Measurements from ENCODE around the gene EYS. TPM values are rescaled to one million over a fixed set of nuclear protein-coding genes. Genes with fewer than 3 reads are reported as not detected.

Gene EYS
- total and polyA plus RNA-seq, 9 of the 15 experiments (the other 6 are each of a cell fraction or from before 2014, with no cell fraction given) = 0.03 to 0.36 (median 0.10) TPM; not detected in 2

GRCh38 chr6:64539917-64540316, 1167.1 kb downstream of the EYS start:
- no peak for FAIRE-seq
- TF ChIP-seq ZNF77 (CRISPR knock-in tag; IDR thresholded peaks at IDR 0.05) = no peak
- TF ChIP-seq ZNF217 (CRISPR knock-in tag; IDR thresholded peaks at IDR 0.05) = no peak
- TF ChIP-seq CBX8 (IDR thresholded peaks at IDR 0.05; ENCODE audit: borderline replicate concordance, extremely low read depth, low read depth, low read length, poor library complexity, severe bottlenecking) = no peak
- TF ChIP-seq PCBP2 (IDR thresholded peaks at IDR 0.05; ENCODE audit: low read depth, low read length, poor library complexity, severe bottlenecking) = no peak
- TF ChIP-seq SFPQ (IDR thresholded peaks at IDR 0.05; ENCODE audit: low read depth, low read length) = no peak
- TF ChIP-seq ZBTB1 (CRISPR knock-in tag; IDR thresholded peaks at IDR 0.05; ENCODE audit: borderline replicate concordance, low read depth) = no peak
- no peak for TF ChIP-seq FOXA1 (IDR thresholded peaks at IDR 0.05; ENCODE audit: borderline replicate concordance)
- TF ChIP-seq RNF219 (CRISPR knock-in tag; IDR thresholded peaks at IDR 0.05) = no peak
- TF ChIP-seq IRF2 (CRISPR knock-in tag; IDR thresholded peaks at IDR 0.05) = no peak
- no peak for TF ChIP-seq TAF15 (IDR thresholded peaks at IDR 0.05; ENCODE audit: low read depth, low read length)
- TF ChIP-seq U2AF2 (optimal IDR thresholded peaks at IDR 0.05; ENCODE audit: low read depth, low read length) = no peak
- TF ChIP-seq NR1H2 (CRISPR knock-in tag; IDR thresholded peaks at IDR 0.05) = no peak
- no peak for TF ChIP-seq MBD2 (IDR thresholded peaks at IDR 0.05; ENCODE audit: borderline replicate concordance, low read depth)
- no peak for TF ChIP-seq ZFP36 (IDR thresholded peaks at IDR 0.05; ENCODE audit: low read depth, low read length, partially characterized antibody)
- no peak for TF ChIP-seq BCL6 (CRISPR knock-in tag; IDR thresholded peaks at IDR 0.05)
- no peak for TF ChIP-seq USF1 (CRISPR knock-in tag; IDR thresholded peaks at IDR 0.05)
- TF ChIP-seq HSF4 (CRISPR knock-in tag; IDR thresholded peaks at IDR 0.05; ENCODE audit: borderline replicate concordance) = no peak
- TF ChIP-seq ELK1 (CRISPR knock-in tag; IDR thresholded peaks at IDR 0.05) = no peak
- BruUV-seq (replicated peaks) = no TSS peak
- ATAC-seq = no peak
- 3% methylated on average over 2 of the region's 2 CpGs for WGBS (ENCODE audit: insufficient coverage, low coverage, missing lambda C conversion rate)
- no peaks in the 10 kb centered on the region for H3K9me1 ChIP-seq (ENCODE audit: control insufficient read depth, insufficient read depth, low read length)
- H3K4me1 ChIP-seq (replicated peaks in 1 of 2; ENCODE audit: control insufficient read depth in 2 of 2, insufficient read depth in 2 of 2, low read length in 2 of 2) = no peaks in the 10 kb centered on the region
- H3K79me2 ChIP-seq (ENCODE audit: control insufficient read depth, insufficient read depth, low read length) = no peaks in the 10 kb centered on the region
- H3K27ac ChIP-seq (ENCODE audit: extremely low read depth, low read depth, low read length) = no peak overlapping the region
- DNase-seq (ENCODE audit: extremely low read depth in 1 of 4, low spot score in 3 of 4) = no peak
- H3K9ac ChIP-seq (ENCODE audit: insufficient read depth in 1 of 2, low read depth in 2 of 2, low read length in 2 of 2) = no peak overlapping the region
- no peaks in the 10 kb centered on the region for H3K27me3 ChIP-seq (ENCODE audit: control insufficient read depth in 2 of 2, insufficient read depth in 2 of 2, low read length in 2 of 2)
- no peaks in the 10 kb centered on the region for H4K20me1 ChIP-seq (replicated peaks; ENCODE audit: control insufficient read depth, insufficient read depth, low read length)
- H3K4me3 ChIP-seq = no peak overlapping the region
- no peak overlapping the region for H2AFZ ChIP-seq (ENCODE audit: low read depth, low read length)
- H3K4me2 ChIP-seq (ENCODE audit: insufficient read depth, low read length) = no peak overlapping the region
- no peaks in the 10 kb centered on the region for H3K36me3 ChIP-seq (ENCODE audit: control insufficient read depth, insufficient read depth, low read length)
- ChIA-PET CTCF (ENCODE audit: low intra/inter-chr PET ratio) (no interaction called here), POLR2A (no interaction called here)
- intact Hi-C loops (cut with micrococcal nuclease) = no loop called here
- in situ Hi-C loops (cut with MboI) = no loop called here
- H3K9me3 ChIP-seq (replicated peaks; ENCODE audit: control insufficient read depth, insufficient read depth, low read depth, low read length) = no peaks in the 10 kb centered on the region; the same call in 1 of the 2 replicates
